ENCODE results near the gene NPAS3. TPM values are rescaled to one million over a fixed set of nuclear protein-coding genes. Genes with fewer than 3 reads are reported as not detected.

NPAS3 gene
- polyA plus RNA-seq, 2 of the 4 experiments (the other 2 are of a cell fraction), result not detected

DNA sequence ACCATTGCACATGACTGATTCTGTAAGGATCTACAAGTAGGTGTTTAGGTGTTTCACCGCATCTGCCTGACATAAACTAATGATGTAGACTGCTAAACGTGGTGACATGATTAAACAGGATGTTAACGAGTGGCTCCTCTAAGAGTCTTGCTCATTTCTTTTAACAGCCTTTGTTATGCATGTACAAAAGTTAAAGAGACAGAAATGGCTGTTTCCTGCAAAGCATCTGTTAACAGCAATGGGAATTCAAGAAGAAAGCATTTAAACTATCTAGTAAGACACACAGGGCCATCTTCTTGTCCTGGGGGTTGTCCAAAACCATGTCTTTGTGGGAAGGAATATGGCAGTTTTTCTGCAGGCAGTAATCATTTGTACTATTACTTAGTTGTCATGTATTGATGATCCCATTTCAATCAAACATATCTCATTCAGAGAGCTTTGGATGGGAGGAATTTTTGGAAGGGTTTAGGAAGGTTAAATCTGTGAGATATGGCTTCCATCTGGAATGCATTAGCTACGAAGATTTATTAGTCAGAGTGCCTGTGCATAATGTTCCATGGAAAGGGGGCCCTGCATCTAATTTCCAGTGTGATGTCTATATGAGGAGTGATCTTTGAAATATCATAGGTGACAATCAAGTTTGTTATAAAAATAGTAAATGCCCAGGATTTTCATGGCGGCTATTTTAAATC lies 517.1 kb downstream of the NPAS3 start:
- H3K9me3 ChIP-seq, result no peaks in the 10 kb centered on the region
- no peak overlapping the region for H3K4me3 ChIP-seq
- no peak for TF ChIP-seq FOSL2 (IDR thresholded peaks at IDR 0.05)
- TF ChIP-seq FOSL2 (CRISPR knock-in tag; IDR thresholded peaks at IDR 0.05), result no peak
- no peaks in the 10 kb centered on the region for H3K4me1 ChIP-seq
- no peak overlapping the region for H3K4me2 ChIP-seq
- ATAC-seq (no peak), FAIRE-seq (no peak), DNase-seq (ENCODE audit: low read depth in 1 of 2, low spot score in 1 of 2) (no peak)
- ChIA-PET POLR2A (no interaction called here), CTCF (interaction anchor here (1.0 kb wide), 1 partner anchor 10 kb away, joined by 3 read pairs; no protein-coding TSS in a partner anchor)
- WGBS (ENCODE audit: missing lambda C conversion rate), result 30% methylated on average over 5 of the region's 5 CpGs
- no peak overlapping the region for H3K27ac ChIP-seq

DNA sequence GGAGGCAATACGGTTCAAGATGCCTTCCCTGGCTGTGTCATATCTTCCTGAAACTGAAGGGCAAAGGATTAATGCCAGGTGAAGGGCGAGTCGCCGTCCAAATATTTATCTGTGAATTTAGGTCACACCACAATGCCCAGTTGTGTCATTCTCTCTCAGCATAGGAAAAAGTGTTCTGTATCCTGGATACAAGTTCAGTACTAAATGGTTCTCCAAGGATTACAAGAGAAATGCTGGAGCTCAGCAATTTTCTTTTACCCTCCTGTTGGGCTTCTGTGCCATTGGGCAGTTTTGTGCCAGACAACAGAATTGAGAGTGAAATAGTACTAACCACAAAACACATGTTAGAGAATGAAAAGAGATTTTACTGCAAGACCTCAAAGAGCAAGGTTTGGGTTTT lies 518.3 kb downstream of the NPAS3 start:
- ATAC-seq (no peak), DNase-seq (ENCODE audit: low read depth in 1 of 2, low spot score in 1 of 2) (no peak), FAIRE-seq (no peak)
- Histone ChIP-seq H3K27ac (no peak overlapping the region), H3K4me3 (no peak overlapping the region), H3K9me3 (no peaks in the 10 kb centered on the region), H3K4me1 (no peaks in the 10 kb centered on the region), H3K4me2 (no peak overlapping the region)
- ChIA-PET CTCF (no interaction called here), POLR2A (no interaction called here)
- WGBS (ENCODE audit: missing lambda C conversion rate), result 23% methylated on average over 4 of the region's 4 CpGs
- TF ChIP-seq HDAC2 (IDR thresholded peaks at IDR 0.05) (no peak), MAZ (IDR thresholded peaks at IDR 0.05; ENCODE audit: borderline replicate concordance, low read depth, low read length) (no peak), BHLHE40 (IDR thresholded peaks at IDR 0.05; ENCODE audit: low read depth, low read length) (no peak), RFX5 (IDR thresholded peaks at IDR 0.05) (no peak), ZNF302 (CRISPR knock-in tag; IDR thresholded peaks at IDR 0.05) (no peak), EHF (CRISPR knock-in tag; IDR thresholded peaks at IDR 0.05) (no peak), FOSL2 (IDR thresholded peaks at IDR 0.05) (no peak), FOSL2 (CRISPR knock-in tag; IDR thresholded peaks at IDR 0.05) (no peak)
- TF ChIP-seq, protein P1, sequence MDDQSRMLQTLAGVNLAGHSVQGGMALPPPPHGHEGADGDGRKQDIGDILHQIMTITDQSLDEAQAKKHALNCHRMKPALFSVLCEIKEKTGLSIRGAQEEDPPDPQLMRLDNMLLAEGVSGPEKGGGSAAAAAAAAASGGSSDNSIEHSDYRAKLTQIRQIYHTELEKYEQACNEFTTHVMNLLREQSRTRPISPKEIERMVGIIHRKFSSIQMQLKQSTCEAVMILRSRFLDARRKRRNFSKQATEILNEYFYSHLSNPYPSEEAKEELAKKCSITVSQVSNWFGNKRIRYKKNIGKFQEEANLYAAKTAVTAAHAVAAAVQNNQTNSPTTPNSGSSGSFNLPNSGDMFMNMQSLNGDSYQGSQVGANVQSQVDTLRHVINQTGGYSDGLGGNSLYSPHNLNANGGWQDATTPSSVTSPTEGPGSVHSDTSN (IDR thresholded peaks at IDR 0.05), result no peak

DNA sequence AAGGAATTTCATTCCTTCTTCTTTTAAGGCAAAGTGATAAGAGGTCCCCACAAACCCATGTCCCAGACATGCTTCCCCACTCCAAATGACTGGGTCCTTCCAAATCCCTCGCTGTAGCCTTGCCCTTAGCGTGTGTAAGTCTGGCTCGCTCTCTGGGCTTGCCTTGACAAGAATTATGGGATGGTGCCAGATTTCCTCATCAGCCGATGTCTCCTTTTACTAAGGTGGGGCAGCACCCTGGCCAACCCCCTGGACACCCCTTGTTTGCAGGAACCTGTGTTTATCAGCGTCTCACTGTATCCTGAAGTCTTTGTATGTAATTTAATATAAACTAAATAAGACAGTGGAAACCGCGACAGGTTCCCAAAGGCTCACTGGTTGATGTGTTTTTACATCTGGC lies 518.9 kb downstream of the NPAS3 start:
- H3K4me1 ChIP-seq, result no peaks in the 10 kb centered on the region
- no peak for DNase-seq (ENCODE audit: low read depth in 1 of 2, low spot score in 1 of 2)
- POLR2A ChIA-PET, result no interaction called here
- H3K9me3 ChIP-seq, result no peaks in the 10 kb centered on the region; the same call in 2 of the 3 replicates
- CTCF ChIA-PET, result no interaction called here
- ATAC-seq, result no peak
- FAIRE-seq, result no peak
- H3K27ac ChIP-seq, result no peak overlapping the region
- no peak overlapping the region for H3K4me2 ChIP-seq
- TF ChIP-seq SMC3 (IDR thresholded peaks at IDR 0.05), result no peak
- TF ChIP-seq JUN (IDR thresholded peaks at IDR 0.05), result no peak
- TF ChIP-seq PHF8 (IDR thresholded peaks at IDR 0.05; ENCODE audit: borderline replicate concordance, low read depth), result no peak
- TF ChIP-seq, protein P1 (IDR thresholded peaks at IDR 0.05), result no peak
- no peak for TF ChIP-seq SREBF2 (IDR thresholded peaks at IDR 0.05)
- TF ChIP-seq, protein P2, sequence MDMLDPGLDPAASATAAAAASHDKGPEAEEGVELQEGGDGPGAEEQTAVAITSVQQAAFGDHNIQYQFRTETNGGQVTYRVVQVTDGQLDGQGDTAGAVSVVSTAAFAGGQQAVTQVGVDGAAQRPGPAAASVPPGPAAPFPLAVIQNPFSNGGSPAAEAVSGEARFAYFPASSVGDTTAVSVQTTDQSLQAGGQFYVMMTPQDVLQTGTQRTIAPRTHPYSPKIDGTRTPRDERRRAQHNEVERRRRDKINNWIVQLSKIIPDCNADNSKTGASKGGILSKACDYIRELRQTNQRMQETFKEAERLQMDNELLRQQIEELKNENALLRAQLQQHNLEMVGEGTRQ (IDR thresholded peaks at IDR 0.05), result no peak
- TF ChIP-seq FOSL2 (IDR thresholded peaks at IDR 0.05), result no peak
- no peak for TF ChIP-seq FOSL2 (CRISPR knock-in tag; IDR thresholded peaks at IDR 0.05)
- TF ChIP-seq JUNB (IDR thresholded peaks at IDR 0.05), result no peak
- WGBS (ENCODE audit: missing lambda C conversion rate), result 36% methylated on average over 7 of the region's 7 CpGs
- H3K4me3 ChIP-seq, result no peak overlapping the region

DNA sequence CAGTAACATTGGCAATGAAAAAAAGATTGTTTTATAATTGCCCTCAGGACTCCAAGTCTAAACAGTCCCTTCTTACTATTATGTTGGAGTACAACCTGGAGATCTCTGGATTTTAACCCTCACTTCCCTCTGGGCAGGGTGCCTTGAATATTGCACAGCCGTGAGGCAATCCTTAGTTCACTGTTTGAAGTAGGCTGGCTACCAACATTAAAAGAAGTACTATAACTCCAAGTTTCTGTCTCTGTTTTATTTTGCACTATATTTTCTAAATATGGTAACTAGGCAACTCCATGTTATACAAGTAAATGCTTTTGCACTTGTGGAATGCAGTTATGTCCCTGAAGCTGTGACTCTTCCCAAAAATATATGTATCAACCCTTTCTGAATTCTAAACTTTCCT lies 521.5 kb downstream of the NPAS3 start:
- ChIA-PET CTCF (interaction anchor here (1.7 kb wide), 1 partner anchor 332 kb away, joined by 3 read pairs; no protein-coding TSS in a partner anchor), POLR2A (no interaction called here)
- Histone ChIP-seq H3K4me2 (no peak overlapping the region), H3K4me3 (no peak overlapping the region), H3K27ac (no peak overlapping the region), H3K4me1 (no peaks in the 10 kb centered on the region), H3K9me3 (no peaks in the 10 kb centered on the region; the same call in 2 of the 3 replicates)
- WGBS (ENCODE audit: missing lambda C conversion rate), result 0% methylated on average over 1 of the region's 1 CpG
- no peak for TF ChIP-seq ZNF302 (CRISPR knock-in tag; IDR thresholded peaks at IDR 0.05)
- TF ChIP-seq NR3C1 (IDR thresholded peaks at IDR 0.05), result no peak
- no peak for TF ChIP-seq JUNB (IDR thresholded peaks at IDR 0.05)
- TF ChIP-seq BHLHE40 (IDR thresholded peaks at IDR 0.05; ENCODE audit: low read depth, low read length), result no peak
- TF ChIP-seq RARB (CRISPR knock-in tag; IDR thresholded peaks at IDR 0.05), result no peak
- TF ChIP-seq SMC3 (IDR thresholded peaks at IDR 0.05), result no peak
- TF ChIP-seq, protein P3, sequence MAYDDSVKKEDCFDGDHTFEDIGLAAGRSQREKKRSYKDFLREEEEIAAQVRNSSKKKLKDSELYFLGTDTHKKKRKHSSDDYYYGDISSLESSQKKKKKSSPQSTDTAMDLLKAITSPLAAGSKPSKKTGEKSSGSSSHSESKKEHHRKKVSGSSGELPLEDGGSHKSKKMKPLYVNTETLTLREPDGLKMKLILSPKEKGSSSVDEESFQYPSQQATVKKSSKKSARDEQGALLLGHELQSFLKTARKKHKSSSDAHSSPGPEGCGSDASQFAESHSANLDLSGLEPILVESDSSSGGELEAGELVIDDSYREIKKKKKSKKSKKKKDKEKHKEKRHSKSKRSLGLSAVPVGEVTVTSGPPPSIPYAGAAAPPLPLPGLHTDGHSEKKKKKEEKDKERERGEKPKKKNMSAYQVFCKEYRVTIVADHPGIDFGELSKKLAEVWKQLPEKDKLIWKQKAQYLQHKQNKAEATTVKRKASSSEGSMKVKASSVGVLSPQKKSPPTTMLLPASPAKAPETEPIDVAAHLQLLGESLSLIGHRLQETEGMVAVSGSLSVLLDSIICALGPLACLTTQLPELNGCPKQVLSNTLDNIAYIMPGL (CRISPR knock-in tag; IDR thresholded peaks at IDR 0.05; ENCODE audit: borderline replicate concordance), result no peak
- no peak for TF ChIP-seq RCOR1 (IDR thresholded peaks at IDR 0.05; ENCODE audit: low read depth, low read length)
- TF ChIP-seq RAD21 (conservative IDR thresholded peaks at IDR 0.05 in 1 of 2, IDR thresholded peaks at IDR 0.05 in 1 of 2), result no peak
- TF ChIP-seq TFCP2L1 (CRISPR knock-in tag; IDR thresholded peaks at IDR 0.05), result no peak
- ATAC-seq (no peak), FAIRE-seq (no peak), DNase-seq (ENCODE audit: low read depth in 1 of 2, low spot score in 1 of 2) (no peak)

Measured in A549 (cell line).